Mucosa of descending colon (tissue), 3 donors: ENCODE measurements around the gene CES4A. TPM values are rescaled to one million over a fixed set of nuclear protein-coding genes. Genes with fewer than 3 reads are reported as not detected.

Source experiments
- ATAC-seq: fragments of 200-7000 bp; cut with Tn5 transposase; one replicate; pipeline ENCODE4 v1.9.1; 2020; ENCODE audit warnings: mild to moderate bottlenecking, moderate library complexity
- DNase-seq, 3 donors: peaks; one replicate each; pipeline ENCODE4 v3.0.0-alpha.2; 2020
- H3K36me3 ChIP-seq: fragments of 200-600 bp; one replicate; pipeline ENCODE4 v1.8.0; 2021; ENCODE audit warnings: low read depth, mild to moderate bottlenecking
- H3K4me1 ChIP-seq: fragments of 200-600 bp; one replicate; pipeline ENCODE4 v1.8.0; 2021; ENCODE audit warnings: low read depth, mild to moderate bottlenecking
- H3K4me3 ChIP-seq: fragments of 200-600 bp; one replicate; pipeline ENCODE4 v1.8.0; 2021; ENCODE audit warnings: mild to moderate bottlenecking
- H3K9me3 ChIP-seq: fragments of 200-600 bp; one replicate; pipeline ENCODE4 v1.8.0; 2021; ENCODE audit warnings: mild to moderate bottlenecking
- intact Hi-C, 2 donors: fragments of 100-400 bp; cut with DNase I in 1 of 2; cut with micrococcal nuclease in 1 of 2; formaldehyde crosslinking; loops; one replicate each; pipeline versions ENCODE4 v1.11.0 to v1.11.1; 2022; cut with DNase I, micrococcal nuclease
- total RNA-seq, 3 donors: library from RNA; stranded (reverse); fragmentation: NEBNext Ultra II Directional in 2 of 3; extraction: Animal tissue kit (Norgen Biotek cat#: 25700) in 2 of 3; gene quantifications; one replicate each; pipeline versions ENCODE4 v1.2.1 to v1.2.4, GENCODE V29; 2021 to 2023
- TF ChIP-seq, protein P1 (sequence below): fragments of 200-600 bp; IDR thresholded peaks from one replicate; pipeline ENCODE4 v1.8.0; 2022; ENCODE audit warnings: antibody characterized with exemption, mild to moderate bottlenecking
- donor health status: DM: no; HTN: no; CAD: no; lungs with moderate emphysema.
- donor health status: DM: no; HTN: no; CAD: no.
- donor health status: DM: no; HTN: yes; CAD: no.

Gene CES4A
- total RNA-seq, 3 donors from 2014 or later, result 6.3 to 10.1 (median 8.3) TPM

DNA sequence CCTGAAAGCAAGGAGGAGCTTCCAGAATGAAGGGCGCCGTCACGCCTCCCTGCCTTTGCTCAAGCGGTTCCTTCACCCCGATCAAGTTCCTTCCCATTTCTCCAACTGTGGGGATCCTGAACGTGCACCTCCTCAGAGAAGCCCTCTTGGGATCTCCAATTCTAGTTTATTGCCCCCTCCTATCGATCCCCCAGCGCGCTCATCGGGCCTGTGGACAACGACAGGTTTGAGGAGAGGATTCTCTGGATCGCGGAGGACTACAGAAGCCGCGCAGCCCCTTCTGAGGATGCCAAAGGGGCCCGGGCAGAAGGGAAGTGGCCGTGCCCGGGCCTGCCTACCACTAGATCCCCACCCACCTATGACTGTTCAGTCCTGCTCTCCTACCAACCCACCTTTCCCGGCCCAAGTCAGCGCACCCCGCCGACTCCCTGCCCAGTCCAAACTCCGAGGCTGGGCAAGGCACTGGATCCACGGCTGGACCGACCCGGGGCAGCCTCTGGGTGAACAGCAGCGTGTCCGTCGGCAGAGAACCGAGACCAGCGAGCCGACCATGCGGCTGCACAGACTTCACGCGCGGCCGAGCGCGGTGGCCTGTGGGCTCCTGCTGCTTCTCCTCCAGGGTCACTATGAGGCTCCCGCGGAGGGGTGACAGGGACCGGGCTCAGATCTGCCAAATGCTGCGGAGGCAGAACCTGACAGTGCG, 40.1 kb upstream of the CES4A start:
- Histone ChIP-seq H3K4me3 (no peak overlapping the region), H3K36me3 (no peaks in the 10 kb centered on the region), H3K9me3 (no peaks in the 10 kb centered on the region), H3K4me1 (peaks cover 16% of the 10 kb centered on the region)
- TF ChIP-seq, protein P1, sequence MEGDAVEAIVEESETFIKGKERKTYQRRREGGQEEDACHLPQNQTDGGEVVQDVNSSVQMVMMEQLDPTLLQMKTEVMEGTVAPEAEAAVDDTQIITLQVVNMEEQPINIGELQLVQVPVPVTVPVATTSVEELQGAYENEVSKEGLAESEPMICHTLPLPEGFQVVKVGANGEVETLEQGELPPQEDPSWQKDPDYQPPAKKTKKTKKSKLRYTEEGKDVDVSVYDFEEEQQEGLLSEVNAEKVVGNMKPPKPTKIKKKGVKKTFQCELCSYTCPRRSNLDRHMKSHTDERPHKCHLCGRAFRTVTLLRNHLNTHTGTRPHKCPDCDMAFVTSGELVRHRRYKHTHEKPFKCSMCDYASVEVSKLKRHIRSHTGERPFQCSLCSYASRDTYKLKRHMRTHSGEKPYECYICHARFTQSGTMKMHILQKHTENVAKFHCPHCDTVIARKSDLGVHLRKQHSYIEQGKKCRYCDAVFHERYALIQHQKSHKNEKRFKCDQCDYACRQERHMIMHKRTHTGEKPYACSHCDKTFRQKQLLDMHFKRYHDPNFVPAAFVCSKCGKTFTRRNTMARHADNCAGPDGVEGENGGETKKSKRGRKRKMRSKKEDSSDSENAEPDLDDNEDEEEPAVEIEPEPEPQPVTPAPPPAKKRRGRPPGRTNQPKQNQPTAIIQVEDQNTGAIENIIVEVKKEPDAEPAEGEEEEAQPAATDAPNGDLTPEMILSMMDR, result no peak
- intact Hi-C loops, result no loop called here
- peak; percentile 48 for ATAC-seq
- DNase-seq, result peak in 2 of 3 donors; percentile 60 to 67

DNA sequence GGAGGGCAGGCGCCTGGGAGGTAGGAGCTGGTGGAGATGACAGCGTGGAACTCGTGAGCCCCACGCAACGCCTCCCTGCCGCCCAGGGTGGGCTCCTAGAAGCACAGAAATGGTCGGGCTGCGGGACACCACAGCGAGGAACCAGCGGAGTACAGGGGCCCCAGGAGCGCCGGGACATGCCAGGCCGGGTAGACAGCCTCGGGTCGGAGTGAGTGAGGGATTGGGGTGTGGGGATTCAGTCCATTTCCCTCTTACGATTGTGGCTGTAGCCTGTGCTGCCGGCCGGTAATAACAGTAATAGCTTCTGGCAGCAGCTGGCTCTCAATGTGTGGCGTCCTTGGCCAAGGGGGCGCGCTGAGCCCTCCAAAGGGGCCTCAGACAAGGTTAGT, 39.6 kb upstream of the CES4A start:
- ATAC-seq (no peak), DNase-seq (no peak)
- H3K36me3 ChIP-seq, result no peaks in the 10 kb centered on the region
- intact Hi-C loops, result no loop called here
- TF ChIP-seq, protein P1, result no peak
- no peaks in the 10 kb centered on the region for H3K9me3 ChIP-seq
- peaks cover 21% of the 10 kb centered on the region for H3K4me1 ChIP-seq
- no peak overlapping the region for H3K4me3 ChIP-seq

DNA sequence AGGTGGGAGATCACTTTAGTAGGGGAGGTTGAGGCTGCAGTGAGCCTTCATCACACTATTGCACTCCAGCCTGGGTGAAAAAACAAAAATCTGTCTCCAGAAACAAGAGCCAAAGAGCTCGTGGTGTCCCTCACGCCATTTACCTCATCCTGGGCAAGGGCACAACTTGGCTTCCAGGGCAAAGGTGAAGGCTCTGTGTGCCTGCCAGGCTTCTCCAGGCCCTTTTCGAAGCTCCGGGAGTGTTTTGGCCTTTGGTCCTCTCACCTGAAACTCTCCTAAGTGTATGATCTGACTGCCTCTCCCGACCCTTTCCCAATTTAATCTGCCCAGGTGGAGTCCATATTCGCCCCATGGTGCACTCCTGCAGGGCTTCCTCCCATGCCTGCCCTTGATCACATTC, 38.9 kb upstream of the CES4A start:
- H3K4me1 ChIP-seq, result peaks cover 23% of the 10 kb centered on the region
- H3K36me3 ChIP-seq, result no peaks in the 10 kb centered on the region
- ATAC-seq (no peak), DNase-seq (no peak)
- H3K4me3 ChIP-seq, result no peak overlapping the region
- TF ChIP-seq, protein P1, result no peak
- H3K9me3 ChIP-seq, result no peaks in the 10 kb centered on the region
- intact Hi-C loops, result no loop called here

DNA sequence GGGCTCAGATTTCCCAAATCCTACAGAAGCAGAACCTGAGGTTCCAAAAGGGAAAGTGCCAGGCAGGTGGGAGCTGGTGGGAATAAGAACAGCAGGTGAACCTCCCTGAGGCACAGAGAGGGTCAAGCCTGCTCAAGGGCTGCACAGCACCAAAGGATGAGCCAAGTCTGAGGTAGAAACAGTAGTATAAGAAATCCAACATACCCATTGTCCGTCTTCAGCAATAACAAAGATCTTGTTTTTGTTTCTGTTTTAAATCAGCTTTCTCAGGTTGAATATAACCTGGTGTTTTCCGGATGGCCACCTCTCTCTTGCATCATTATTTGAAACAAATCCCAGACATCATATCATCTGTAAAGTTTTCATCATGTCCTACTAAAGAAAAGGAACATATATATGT, 38.0 kb upstream of the CES4A start:
- intact Hi-C loops, result loop anchor here in 1 of 2 donors (10.0 kb wide), 1 partner anchor 204 kb away; the partner anchor contains the start of genes B3GNT9, FBXL8 and TRADD
- DNase-seq (no peak), ATAC-seq (no peak)
- TF ChIP-seq, protein P1, result no peak
- H3K4me1 ChIP-seq, result peaks cover 32% of the 10 kb centered on the region
- no peaks in the 10 kb centered on the region for H3K9me3 ChIP-seq
- H3K36me3 ChIP-seq, result no peaks in the 10 kb centered on the region
- H3K4me3 ChIP-seq, result no peak overlapping the region

DNA sequence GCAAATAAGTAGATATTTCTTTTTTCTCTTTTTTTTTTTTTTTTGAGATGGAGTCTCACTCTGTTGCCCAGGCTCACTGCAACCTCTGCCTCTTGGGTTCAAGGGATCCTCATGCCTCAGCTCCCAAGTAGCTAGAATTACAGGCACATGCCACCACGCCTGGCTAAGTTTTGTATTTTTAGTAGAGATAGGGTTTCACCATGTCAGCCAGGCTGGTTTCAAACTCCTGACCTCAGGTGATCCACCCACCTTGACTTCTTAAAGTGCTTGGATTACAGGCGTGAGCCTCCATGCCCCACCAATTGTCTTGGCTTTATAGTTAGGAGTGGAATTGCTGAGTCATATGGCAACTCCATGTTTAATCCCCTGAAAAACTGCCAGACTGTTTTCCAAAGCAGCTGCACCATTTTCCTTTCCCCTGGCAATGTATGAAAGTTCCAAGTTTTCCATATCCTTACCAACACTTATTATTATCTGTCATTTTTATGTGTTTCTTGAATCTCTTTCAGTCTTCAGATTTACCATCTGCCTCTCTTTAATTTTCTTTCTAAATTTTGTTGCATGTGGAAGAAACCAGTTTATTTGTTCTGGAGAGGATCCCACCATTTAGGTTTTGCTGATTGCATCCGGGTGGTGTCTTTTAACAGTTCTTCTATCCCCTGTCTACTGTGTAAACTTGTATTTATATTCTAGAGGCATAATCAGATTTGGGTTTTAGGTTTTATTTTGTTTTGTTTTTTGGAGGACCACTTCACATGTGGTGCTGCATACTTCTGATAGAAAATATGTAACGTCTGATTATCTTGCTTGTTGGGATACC, 37.2 kb upstream of the CES4A start:
- intact Hi-C loops, result loop anchor here in 1 of 2 donors (10.0 kb wide), 1 partner anchor 204 kb away; the partner anchor contains the start of genes B3GNT9, FBXL8 and TRADD
- DNase-seq, result no peak
- H3K4me1 ChIP-seq, result peaks cover 33% of the 10 kb centered on the region
- H3K36me3 ChIP-seq, result no peaks in the 10 kb centered on the region
- ATAC-seq, result no peak
- no peak overlapping the region for H3K4me3 ChIP-seq
- H3K9me3 ChIP-seq, result no peaks in the 10 kb centered on the region
- TF ChIP-seq, protein P1, result no peak
